Stimulated activated CD8-positive, alpha-beta memory T cell treated with anti-CD3 and anti-CD28 coated beads, Interleukin-12 subunit alpha, Interleukin-12 subunit beta, amount 100 ng/mL, for 4 hours (primary cell): Measurements from ENCODE around the gene SYNM.
"Not testable (repeated sequence)": the region's sequence is repeated elsewhere in the genome, so short reads cannot be mapped to it uniquely, and the experiment has no call there.

ENCODE experiments used
- DNase-seq: peaks from one replicate; pipeline ENCODE4 v3.0.0-alpha.2; 2020; ENCODE audit warnings: low read depth

The SYNM gene

DNA sequence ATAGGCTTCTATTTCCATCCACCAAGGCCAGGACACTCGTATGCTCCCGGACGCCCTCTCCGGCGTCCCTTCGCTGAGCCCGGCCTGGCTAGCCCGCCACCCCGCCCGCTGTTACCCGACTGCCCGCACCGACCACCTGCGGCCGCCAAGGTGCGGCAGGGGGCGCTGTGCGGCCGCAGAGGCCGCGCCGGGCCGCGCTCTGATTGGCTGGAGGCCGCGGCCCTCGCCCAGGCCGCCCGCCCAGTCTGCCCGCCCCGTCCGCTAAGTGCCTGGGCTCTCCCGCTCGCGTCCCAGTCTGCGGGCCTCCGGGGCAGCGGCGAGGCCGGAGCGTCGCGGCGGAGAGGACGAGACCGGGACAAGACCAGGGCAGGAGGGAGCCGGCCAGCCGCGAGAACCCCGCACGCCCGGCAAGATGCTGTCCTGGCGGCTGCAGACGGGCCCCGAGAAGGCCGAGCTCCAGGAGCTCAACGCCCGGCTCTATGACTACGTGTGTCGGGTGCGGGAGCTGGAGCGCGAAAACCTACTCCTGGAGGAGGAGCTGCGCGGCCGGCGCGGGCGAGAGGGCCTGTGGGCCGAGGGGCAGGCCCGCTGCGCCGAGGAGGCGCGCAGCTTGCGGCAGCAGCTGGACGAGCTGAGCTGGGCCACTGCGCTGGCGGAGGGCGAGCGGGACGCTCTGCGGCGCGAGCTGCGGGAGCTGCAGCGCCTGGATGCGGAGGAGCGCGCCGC is at the start of gene SYNM:
TSS of gene SYNM (plus strand) at position 293 of the 726 bp plus-strand sequence. CDS start at position 413, 120 bp downstream.
- no peak for DNase-seq

DNA sequence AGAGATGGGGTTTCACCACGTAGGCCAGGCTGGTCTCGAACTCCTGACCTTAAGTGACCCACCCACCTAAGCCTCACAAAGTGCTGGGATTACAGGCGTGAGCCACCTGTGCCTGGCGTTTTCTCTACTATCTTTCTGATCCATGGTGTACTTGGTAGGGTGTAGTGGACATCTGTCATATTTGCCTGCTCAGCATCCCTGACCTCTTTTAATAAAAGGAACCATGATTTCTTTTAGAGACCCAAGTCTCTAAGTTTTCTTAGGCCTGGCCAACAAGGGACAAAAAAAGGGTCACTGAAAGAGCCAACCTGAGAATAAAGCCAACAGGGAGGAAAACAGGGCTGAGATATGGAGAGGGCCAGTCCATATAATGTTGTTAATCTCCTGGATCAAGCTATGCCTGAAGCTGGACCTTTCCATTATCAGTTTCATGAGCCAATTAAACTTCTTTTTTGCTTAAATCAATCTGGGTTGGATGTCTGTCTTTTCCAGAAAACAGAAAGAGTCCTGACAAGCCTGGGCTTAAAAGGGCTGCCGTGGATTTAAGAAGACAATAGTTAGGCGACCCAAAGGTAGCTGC is 49.2 kb upstream of the SYNM start:
- no peak for DNase-seq

DNA sequence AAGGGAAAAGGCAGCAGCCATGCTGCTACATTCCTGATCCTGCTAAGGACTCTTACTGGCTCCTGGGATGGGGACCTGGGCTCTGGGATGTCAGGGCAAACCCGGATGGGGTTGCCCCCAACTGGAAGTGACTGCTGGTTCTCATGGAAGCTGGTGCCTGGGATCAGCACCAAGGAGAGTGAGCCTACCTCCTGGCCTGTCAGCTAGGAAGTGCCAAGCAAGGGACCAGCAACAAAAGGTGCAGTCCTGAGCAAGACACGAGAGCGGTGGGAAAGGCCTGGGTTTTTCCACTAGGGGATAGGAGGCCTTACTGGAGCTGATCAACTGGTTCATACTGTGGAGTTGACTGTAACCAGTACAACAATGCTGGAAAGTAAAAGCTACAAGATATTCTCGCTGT is 47.9 kb upstream of the SYNM start:
- no peak for DNase-seq

DNA sequence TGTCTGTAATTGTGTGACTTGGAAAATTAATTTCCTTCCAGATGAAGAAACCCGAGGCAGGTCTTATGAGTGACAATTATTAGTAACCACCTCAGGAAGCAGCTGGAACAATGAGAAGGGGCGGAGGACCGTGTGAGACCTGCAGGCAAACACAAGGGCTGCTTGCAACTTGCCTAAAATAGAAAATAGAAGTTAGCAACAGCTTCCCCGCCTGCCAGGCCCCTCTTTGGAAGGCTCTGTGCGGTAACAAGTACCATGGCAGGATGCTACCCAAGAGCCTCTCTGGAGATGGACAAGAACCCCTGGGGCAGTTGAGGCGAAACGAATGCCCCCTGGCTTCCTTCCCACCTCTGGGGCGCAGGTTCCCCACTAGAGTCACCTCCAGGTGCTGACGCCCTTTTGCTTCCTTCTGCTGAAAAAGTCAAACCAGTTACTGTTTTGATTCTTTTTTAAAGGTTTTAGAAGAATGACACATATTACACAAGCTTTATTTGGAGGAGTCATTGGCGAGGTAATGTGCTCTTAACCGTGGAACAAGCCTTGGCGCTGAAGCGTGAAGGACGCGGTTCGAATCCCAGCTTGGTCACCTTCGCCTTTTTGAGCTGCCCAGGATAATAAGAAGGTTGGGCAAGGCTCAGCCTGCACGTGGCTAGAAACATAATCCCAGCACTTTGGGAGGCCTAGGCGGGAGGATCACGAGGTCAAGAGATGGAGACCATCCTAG is 47.0 kb upstream of the SYNM start:
- no peak for DNase-seq

DNA sequence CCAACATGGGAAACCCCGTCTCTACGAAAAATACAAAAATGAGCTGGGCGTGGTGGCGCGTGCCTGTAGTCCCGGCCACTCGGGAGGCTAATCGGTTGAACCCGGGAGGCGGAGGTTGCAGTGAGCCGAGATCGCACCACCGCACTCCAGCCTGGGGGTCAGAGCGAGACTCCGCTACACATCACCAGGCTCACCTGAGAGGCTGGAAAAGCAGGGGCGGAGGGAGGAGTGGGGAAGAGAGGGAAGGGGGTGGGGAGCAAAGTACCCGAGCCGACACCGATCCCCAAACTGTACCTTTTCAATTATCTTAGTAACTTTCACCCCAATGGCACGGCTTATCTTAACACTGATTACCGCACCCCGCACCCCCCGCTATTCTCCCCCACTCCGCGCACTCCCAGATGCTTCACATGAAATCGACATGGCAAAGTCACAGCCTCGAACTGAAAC is 46.4 kb upstream of the SYNM start:
- DNase-seq = no peak

- peak; percentile 16 for DNase-seq
These were observed 45.6 kb upstream of the SYNM start for GRCh38 chr15:99059010-99059981.

DNA sequence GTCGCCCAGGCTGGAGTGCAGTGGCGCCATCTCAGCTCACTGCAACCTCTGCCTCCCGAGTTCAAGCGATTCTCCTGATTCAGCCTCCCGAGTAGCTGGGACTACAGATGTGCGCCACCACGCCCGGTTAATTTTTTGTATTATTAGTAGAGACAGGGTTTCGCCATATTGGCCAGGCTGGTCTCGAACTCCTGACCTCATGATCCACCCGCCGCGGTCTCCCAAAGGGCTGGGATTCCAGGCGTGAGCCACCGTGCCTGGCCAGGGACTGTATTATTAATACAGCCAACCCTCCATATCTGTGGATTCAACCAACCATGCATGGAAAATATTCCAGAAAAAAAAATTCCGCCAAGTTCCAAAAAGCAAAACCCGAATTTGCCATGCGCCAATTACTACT is 44.7 kb upstream of the SYNM start:
- not testable (repeated sequence) for DNase-seq

DNA sequence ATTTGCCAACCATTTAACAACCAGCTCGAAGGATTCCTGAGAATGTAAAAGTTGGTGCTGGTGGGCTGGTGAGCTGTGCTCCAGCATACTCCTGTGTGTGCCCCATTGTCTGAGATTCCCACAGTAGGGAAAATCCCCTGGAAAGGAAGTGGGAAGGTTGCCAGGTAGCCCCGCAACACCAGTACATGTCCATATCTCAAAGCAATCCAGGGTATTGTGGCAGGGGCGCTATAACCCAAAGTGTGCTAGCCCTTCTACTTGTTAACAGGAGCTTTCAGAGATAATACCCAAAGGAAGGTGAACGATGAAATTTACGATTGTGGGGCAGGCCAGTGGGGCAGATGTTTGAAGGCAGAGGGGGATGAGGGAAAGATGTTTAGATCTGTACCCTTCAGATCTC is 42.7 kb upstream of the SYNM start:
- no peak for DNase-seq

DNA sequence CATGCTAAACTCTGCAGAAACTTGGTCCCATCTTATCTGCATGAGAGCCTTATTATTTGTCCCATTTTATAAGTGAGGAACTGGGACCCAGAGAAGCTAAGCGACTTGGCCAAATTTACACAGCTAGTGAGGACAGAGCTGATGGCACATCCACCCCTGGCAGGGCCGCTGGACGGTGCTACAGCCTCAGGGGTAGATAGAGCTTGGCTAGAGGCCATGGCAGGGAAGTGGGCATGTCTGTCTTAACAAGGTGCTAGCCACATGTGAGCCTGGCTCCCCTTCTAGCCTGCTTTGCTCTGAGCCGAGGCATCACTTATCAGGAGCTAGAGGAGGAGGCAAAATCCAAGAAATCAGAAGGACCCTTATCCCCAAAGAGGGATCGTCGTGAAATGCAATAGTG is 36.7 kb upstream of the SYNM start:
- DNase-seq = no peak

DNA sequence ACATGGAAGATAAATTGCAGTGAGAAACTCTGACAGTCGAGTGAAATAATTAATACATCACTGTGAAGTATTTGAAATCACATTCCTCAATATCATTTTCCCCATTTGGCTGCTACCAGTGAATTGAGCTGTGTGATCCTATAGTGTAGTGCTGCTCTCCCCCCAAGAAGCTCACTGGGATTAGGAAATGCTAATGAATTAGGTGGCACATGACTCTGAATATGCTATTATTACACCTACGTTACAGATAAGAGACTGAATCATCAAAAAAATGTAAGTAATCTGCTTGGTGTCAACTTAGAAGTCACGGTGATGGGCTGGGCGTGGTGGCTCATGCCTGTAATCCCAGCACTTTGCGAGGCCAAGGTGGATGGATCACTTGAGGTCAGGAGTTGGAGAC is 34.7 kb upstream of the SYNM start:
- DNase-seq = no peak

DNA sequence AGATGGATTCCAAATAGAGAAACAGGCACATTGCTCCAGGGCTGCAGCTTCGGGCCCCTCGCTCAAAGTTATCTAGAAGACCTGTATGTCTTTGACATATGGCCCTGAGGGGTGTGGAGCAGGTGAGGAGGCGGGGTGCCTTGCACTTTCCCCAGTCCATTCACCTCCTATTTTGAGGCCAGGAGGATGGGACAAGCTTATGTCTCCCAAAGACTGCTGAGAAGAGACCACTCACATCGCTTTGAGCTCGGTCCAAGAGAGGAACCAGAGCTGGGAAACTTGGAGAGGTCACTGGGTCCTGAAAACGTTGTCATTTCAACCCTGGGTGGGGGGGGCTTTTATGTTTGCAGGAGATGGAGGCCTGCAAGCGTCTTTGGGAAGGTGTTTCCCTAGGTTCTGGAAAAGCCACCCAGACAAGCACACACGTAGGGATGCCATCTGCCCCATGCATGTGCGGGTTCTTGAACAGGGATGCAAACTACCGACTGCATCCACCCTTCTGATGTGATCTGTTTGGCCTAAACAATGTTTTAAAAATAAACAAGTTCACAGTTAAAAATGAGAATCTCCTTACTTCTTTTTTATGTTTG is 33.7 kb upstream of the SYNM start:
- no peak for DNase-seq

GRCh38 chr15:99073008-99073717 is 31.7 kb upstream of the SYNM start:
- DNase-seq = no peak

GRCh38 chr15:99074446-99074845 is 30.4 kb upstream of the SYNM start:
- no peak for DNase-seq

GRCh38 chr15:99075059-99075652 is 29.7 kb upstream of the SYNM start:
- DNase-seq = not testable (repeated sequence)

DNA sequence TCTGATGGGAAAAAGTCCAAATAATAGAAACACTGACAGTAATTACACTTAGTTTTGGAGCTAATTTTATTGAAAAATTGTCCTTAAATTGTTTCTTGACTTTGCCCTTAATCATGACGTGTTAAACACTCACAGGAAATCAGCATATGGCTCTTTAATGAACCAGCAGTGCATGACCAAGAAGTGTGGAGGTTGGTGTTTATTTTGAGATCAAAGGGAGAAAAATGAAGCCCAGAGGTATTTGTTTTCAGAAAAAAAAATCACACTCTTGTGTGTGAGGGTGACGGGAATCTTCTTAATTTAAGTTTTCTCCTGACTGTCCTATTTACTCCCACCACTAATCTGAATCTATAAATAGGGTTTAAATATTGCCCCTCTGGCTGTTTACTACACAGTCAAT is 28.8 kb upstream of the SYNM start:
- DNase-seq = no peak

- DNase-seq = no peak
These were observed 28.1 kb upstream of the SYNM start for GRCh38 chr15:99076555-99077308.

- DNase-seq = no peak
These were observed 22.1 kb upstream of the SYNM start for GRCh38 chr15:99082798-99083197.

DNA sequence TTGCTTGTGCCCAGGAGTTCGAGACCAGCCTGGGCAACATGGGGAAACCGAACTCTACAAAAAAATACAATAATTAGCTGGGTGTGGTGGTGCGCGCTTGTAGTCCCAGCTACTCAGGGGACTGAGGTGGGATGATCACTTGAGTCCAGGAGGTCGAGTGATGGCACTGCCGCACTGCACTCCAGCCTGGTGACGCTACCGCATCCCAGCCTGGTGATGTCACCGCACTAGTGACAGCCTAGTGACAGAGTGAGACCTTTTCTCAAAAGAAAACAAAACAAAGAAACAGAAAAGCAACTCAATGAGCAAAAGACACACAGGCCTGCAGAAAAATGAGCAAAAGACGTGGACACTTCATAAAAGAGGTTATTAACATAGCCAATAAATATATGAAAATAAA is 19.9 kb upstream of the SYNM start:
- DNase-seq = no peak

DNA sequence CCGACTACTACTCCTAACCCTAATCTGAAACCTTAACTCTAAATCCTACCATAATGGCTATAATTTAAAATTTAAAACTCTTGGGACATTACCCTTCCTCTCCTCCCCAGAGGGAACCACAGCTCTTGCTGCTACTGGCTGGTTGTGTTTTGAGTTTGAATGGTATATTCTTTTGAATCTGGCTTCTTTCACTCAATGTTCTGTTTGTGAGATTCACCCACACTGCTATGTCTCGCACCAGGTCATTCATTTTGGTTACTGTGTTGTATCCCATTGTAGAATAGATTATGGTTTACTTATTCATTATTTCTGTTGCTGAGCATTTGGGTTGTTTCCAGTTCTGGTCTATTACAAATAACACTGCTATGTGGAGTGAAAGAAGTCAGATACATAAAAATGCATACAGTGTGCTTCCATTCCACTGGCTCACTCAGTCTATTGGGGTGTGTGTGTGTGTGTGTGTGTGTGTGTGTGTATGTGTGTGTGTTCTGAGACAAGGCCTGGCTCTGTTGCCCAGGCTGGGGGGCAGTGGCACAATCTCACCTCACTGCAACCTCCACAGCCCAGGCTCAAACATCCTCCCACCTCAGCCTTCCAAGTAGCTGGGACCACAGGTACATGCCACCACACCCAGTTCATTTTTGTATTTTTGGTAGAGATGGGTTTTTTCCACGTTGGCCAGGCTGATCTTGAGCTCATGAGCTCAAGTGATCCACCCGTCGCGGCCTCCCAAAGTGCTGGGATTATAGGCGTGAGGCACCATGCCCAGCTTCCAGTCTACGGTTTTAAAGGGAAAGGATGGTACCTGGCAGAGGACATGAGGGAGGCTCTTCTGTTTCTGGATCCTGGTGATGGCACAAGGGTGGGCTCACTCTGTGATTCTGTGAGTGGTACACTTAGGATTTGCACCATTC is 19.2 kb upstream of the SYNM start:
- DNase-seq = no peak
